Measurements from ENCODE around the gene CR1L.
"Not testable (repeated sequence)": the region's sequence is repeated elsewhere in the genome, so short reads cannot be mapped to it uniquely, and the experiment has no call there.

GRCh38 chr1:207737503-207738157 is 92.7 kb downstream of the CR1L start:
- TF ChIP-seq POLR2A (IDR thresholded peaks at IDR 0.05): not testable (repeated sequence)
- TF ChIP-seq, protein P1, sequence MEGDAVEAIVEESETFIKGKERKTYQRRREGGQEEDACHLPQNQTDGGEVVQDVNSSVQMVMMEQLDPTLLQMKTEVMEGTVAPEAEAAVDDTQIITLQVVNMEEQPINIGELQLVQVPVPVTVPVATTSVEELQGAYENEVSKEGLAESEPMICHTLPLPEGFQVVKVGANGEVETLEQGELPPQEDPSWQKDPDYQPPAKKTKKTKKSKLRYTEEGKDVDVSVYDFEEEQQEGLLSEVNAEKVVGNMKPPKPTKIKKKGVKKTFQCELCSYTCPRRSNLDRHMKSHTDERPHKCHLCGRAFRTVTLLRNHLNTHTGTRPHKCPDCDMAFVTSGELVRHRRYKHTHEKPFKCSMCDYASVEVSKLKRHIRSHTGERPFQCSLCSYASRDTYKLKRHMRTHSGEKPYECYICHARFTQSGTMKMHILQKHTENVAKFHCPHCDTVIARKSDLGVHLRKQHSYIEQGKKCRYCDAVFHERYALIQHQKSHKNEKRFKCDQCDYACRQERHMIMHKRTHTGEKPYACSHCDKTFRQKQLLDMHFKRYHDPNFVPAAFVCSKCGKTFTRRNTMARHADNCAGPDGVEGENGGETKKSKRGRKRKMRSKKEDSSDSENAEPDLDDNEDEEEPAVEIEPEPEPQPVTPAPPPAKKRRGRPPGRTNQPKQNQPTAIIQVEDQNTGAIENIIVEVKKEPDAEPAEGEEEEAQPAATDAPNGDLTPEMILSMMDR (IDR thresholded peaks at IDR 0.05): not testable (repeated sequence)
